GM12874 (cell line): ENCODE measurements around the gene CKMT1B.
"Not testable (repeated sequence)": the region's sequence is repeated elsewhere in the genome, so short reads cannot be mapped to it uniquely, and the experiment has no call there.

Experiments used
- CTCF ChIP-seq: IDR thresholded peaks from 2 replicates; pipeline ENCODE4 v1.5.1; 2011; ENCODE audit warnings: low read depth, mild to moderate bottlenecking, control low read depth, low read length, moderate library complexity; ENCODE audit not compliant: insufficient read depth

The CKMT1B gene

DNA sequence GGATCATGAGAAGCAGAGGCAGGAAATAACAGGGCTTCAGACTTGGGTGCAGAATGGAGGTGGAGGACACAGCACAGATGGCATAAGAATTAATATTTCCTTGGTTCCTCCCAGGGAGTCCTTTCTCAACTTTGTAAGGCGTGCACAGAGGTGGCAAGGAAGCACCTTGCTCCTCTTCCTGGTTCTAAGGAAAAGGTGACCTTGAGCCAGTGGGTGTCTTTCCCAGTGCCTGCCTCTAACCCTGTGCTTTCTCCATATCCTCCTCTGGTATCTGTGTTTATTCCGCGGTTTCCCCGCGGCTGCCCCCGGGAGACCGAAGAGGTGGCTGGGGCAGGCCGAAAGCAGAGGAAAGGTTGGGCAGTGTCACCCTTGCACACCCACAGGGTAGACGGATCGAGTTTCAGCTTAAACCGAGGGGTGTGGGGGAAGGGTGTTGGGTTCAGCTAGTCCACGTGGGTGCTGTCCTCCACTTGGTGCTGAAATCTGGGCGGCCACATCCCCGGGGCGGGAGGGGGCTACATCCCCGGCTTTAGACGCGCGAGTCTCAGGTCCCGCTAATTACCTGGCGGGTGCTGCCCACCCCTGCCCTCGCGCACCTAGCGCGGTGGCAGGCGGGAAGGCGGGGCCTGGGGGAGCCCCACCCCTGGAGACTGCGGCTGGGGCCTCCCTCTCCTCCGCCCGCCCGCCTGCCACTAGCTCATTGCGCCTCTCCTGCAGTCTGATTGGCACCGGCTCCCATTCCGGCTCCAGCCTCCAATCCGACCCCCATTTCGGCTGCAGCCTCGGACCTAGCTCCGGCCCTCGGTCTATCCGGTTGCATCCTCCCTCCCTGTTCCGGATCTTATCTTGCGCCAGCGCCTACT lies at the start of gene CKMT1B:
Gene CKMT1B (plus strand): TSS at position 700 of the 863 bp plus-strand sequence. CDS start 192 bp downstream, outside the sequence.
- not testable (repeated sequence) for TF ChIP-seq CTCF

- no peak for TF ChIP-seq CTCF
These were observed 49.6 kb upstream of the CKMT1B start for GRCh38 chr15:43544266-43544665.

- no peak for TF ChIP-seq CTCF
These were observed 48.4 kb upstream of the CKMT1B start for GRCh38 chr15:43545426-43545825.

- TF ChIP-seq CTCF: no peak
These were observed 46.3 kb upstream of the CKMT1B start for GRCh38 chr15:43547539-43547938.

- TF ChIP-seq CTCF: no peak
These were observed 43.1 kb upstream of the CKMT1B start for GRCh38 chr15:43550527-43551363.

DNA sequence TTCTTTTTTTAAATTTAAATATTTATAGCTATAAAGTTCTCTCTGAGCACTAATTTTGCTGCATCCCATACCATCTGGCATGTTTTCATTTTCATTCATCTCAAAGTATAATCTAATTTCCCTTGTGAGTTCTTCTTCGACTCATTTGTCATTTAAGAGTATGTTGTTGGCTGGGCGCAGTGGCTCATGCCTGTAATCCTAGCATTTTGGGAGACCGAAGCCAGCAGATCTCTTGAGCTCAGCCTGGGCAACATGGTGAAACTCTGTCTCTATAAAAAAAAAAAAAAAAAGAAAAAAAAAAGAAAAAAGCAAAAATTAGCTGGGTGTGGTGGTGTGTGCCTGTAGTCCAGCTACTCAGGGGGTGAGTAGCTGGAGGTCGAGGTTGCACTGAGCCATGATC lies 41.6 kb upstream of the CKMT1B start:
- TF ChIP-seq CTCF: no peak

GRCh38 chr15:43552986-43553385 lies 40.8 kb upstream of the CKMT1B start:
- TF ChIP-seq CTCF: no peak
